HCT116 (cell line): Measurements from ENCODE around the gene ARRDC2.

Source experiments
- ELF1 ChIP-seq: IDR thresholded peaks from 2 replicates; pipeline ENCODE4 v1.6.1; 2012; ENCODE audit warnings: low read depth, borderline replicate concordance
- EZH2 ChIP-seq: fragments of 200-600 bp; sonication (generic); IDR thresholded peaks from 2 replicates; pipeline ENCODE4 v1.6.1; 2017; ENCODE audit warnings: antibody characterized with exemption, mixed run types
- POLR2A ChIP-seq: IDR thresholded peaks from 2 replicates; pipeline ENCODE4 v1.7.0; 2011; ENCODE audit warnings: borderline replicate concordance; ENCODE audit not compliant: insufficient read depth, insufficient read length; ENCODE audit errors: extremely low read depth
- SIN3A ChIP-seq: IDR thresholded peaks from 2 replicates; pipeline ENCODE4 v1.6.1; 2012; ENCODE audit warnings: low read depth
- SRF ChIP-seq: IDR thresholded peaks from 2 replicates; pipeline ENCODE4 v1.6.1; 2012; ENCODE audit warnings: low read depth
- ZNF274 ChIP-seq: fragments of 200-500 bp; sonication (Bioruptor generic); IDR thresholded peaks from 2 replicates; pipeline ENCODE4 v1.6.1; 2014; ENCODE audit warnings: mild to moderate bottlenecking, low read depth, low read length, inconsistent platforms
- TF ChIP-seq, protein P1 (sequence below), 3 experiments: fragments of 200-600 bp in 1 of 3; sonication (generic) in 1 of 3; IDR thresholded peaks in 2 of 3; conservative IDR thresholded peaks in 1 of 3; 2 replicates each; pipeline ENCODE4 v1.5.1; 2012 to 2017; ENCODE audit warnings: low read depth in 2 of 3, low read length in 2 of 3, antibody characterized with exemption in 1 of 3, borderline replicate concordance in 1 of 3, control low read depth in 1 of 3, mild to moderate bottlenecking in 1 of 3, mixed read lengths in 1 of 3, mixed run types in 1 of 3, moderate library complexity in 1 of 3; ENCODE audit not compliant: insufficient read depth in 1 of 3
- TF ChIP-seq, protein P2 (sequence below): IDR thresholded peaks from 2 replicates; pipeline ENCODE4 v1.6.1; 2012
- TF ChIP-seq, protein P3 (sequence below): IDR thresholded peaks from 2 replicates; pipeline ENCODE4 v1.6.1; 2012

DNA sequence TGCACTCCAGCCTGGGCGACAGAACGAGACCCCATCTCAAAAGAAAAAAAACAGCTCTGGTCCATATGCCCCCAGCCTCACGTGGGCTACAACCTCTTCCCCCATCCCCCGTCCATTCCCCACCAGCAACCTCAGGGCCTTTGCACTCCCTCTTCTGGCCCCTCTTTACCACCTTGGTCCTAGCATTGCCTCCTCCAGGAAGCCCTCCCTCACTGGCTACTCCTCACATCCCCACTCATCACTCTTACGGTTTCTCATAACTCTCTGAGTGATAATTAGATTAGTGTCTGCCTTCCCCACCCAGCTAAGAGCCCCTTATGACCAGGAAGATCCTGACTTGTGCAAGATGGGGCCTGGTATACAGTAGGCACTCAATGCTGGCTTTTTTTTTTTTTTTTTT lies 48.0 kb downstream of the ARRDC2 start:
- TF ChIP-seq, protein P1, sequence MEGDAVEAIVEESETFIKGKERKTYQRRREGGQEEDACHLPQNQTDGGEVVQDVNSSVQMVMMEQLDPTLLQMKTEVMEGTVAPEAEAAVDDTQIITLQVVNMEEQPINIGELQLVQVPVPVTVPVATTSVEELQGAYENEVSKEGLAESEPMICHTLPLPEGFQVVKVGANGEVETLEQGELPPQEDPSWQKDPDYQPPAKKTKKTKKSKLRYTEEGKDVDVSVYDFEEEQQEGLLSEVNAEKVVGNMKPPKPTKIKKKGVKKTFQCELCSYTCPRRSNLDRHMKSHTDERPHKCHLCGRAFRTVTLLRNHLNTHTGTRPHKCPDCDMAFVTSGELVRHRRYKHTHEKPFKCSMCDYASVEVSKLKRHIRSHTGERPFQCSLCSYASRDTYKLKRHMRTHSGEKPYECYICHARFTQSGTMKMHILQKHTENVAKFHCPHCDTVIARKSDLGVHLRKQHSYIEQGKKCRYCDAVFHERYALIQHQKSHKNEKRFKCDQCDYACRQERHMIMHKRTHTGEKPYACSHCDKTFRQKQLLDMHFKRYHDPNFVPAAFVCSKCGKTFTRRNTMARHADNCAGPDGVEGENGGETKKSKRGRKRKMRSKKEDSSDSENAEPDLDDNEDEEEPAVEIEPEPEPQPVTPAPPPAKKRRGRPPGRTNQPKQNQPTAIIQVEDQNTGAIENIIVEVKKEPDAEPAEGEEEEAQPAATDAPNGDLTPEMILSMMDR (IDR thresholded peaks at IDR 0.05 in 2 of 3, conservative IDR thresholded peaks at IDR 0.05 in 1 of 3; ENCODE audit: borderline replicate concordance in 1 of 3, insufficient read depth in 1 of 3, low read depth in 2 of 3, low read length in 2 of 3), result no peak
- TF ChIP-seq ELF1 (no peak), POLR2A (no peak), EZH2 (no peak), ZNF274 (no peak), SIN3A (no peak), SRF (no peak)
- TF ChIP-seq, protein P2, sequence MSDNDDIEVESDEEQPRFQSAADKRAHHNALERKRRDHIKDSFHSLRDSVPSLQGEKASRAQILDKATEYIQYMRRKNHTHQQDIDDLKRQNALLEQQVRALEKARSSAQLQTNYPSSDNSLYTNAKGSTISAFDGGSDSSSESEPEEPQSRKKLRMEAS, result no peak
- TF ChIP-seq, protein P3, sequence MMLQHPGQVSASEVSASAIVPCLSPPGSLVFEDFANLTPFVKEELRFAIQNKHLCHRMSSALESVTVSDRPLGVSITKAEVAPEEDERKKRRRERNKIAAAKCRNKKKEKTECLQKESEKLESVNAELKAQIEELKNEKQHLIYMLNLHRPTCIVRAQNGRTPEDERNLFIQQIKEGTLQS, result no peak
